ENCODE results near the gene TUFT1. TPM values are rescaled to one million over a fixed set of nuclear protein-coding genes. Genes with fewer than 3 reads are reported as not detected.

Gene TUFT1
- total and polyA plus RNA-seq, 2 of the 13 experiments (the other 11 are each of a cell fraction or from before 2014, with no cell fraction given) = 6.4 to 7.3 TPM

GRCh38 chr1:151546011-151546925, 6.2 kb downstream of the TUFT1 start (continued):
- TF ChIP-seq REXO4 (CRISPR knock-in tag; IDR thresholded peaks at IDR 0.05; ENCODE audit: borderline replicate concordance) (no peak), KLF16 (CRISPR knock-in tag; IDR thresholded peaks at IDR 0.05) (no peak), TEAD2 (CRISPR knock-in tag; IDR thresholded peaks at IDR 0.05) (no peak)

- ATAC-seq (peak; percentile 95), FAIRE-seq (peak; percentile 97), DNase-seq (ENCODE audit: low spot score) (peak; percentile 98)
- H3K4me1 ChIP-seq (ENCODE audit: insufficient read depth, low read length) = peaks cover 54% of the 10 kb centered on the region
- ChIA-PET POLR2A (interaction anchor here (0.7 to 2.7 kb wide), 5 partner anchors 18 to 175 kb away, joined by 3 to 15 read pairs (median 7); partner anchors contain the start of genes SELENBP1 and SNX27), CTCF (ENCODE audit: low intra/inter-chr PET ratio, low total read pairs) (no interaction called here)
- H3K79me2 ChIP-seq (ENCODE audit: insufficient read depth, low read length) = peaks cover 12% of the 10 kb centered on the region
- H3K9me3 ChIP-seq (ENCODE audit: low read length) = no peaks in the 10 kb centered on the region
- no peaks in the 10 kb centered on the region for H3K27me3 ChIP-seq (ENCODE audit: control insufficient read depth in 1 of 2, insufficient read depth in 2 of 2, low read length in 2 of 2)
- H2AFZ ChIP-seq (ENCODE audit: low read length) = no peak overlapping the region
- peak overlapping the region; percentile 63 for H3K9ac ChIP-seq (ENCODE audit: insufficient read depth, low read depth, low read length)
- H3K4me3 ChIP-seq (replicated peaks in 1 of 3; ENCODE audit: insufficient read depth in 1 of 3, low read depth in 2 of 3, low read length in 3 of 3) = peak overlapping the region; percentile 19 to 59 (median 21); a peak in 3 of 6 replicates
- H3K36me3 ChIP-seq (replicated peaks in 1 of 2; ENCODE audit: control insufficient read depth in 1 of 2, insufficient read depth in 2 of 2, low read length in 2 of 2) = no peaks in the 10 kb centered on the region; a peak in 1 of 5 replicates
- in situ Hi-C loops (cut with HindIII; ENCODE audit: extremely low pct_ligation_motif_present, low pct_unique_long_range_greater_than_20kb) = loop anchor here (25.0 kb wide), 1 partner anchor 190 kb away; no protein-coding TSS in a partner anchor
- TSS peak; percentile 33 for BruUV-seq (replicated peaks)
- peak overlapping the region; percentile 87 for H3K4me2 ChIP-seq (ENCODE audit: low read depth, low read length)
- H4K20me1 ChIP-seq (ENCODE audit: insufficient read depth, low read length) = no peaks in the 10 kb centered on the region
- peak overlapping the region; percentile 79 for H3K27ac ChIP-seq (ENCODE audit: extremely low read length, insufficient read depth, low read length)
- intact Hi-C loops (cut with micrococcal nuclease; ENCODE audit: unreplicated experiment) = loop anchor here (2.0 to 10.0 kb wide), 2 partner anchors 17 to 287 kb away; partner anchors contain the start of genes C2CD4D and RORC
- 5% methylated on average over 7 of the region's 7 CpGs for WGBS (ENCODE audit: low lambda C conversion rate)
- peak; percentile 91 for TF ChIP-seq JUN (CRISPR knock-in tag; IDR thresholded peaks at IDR 0.05)
- no peak for TF ChIP-seq NFKB2 (CRISPR knock-in tag; IDR thresholded peaks at IDR 0.05; ENCODE audit: borderline replicate concordance)
- 0 out of 2 replicates have a peak, but pooled peaks have one; percentile 30 for TF ChIP-seq DR1 (CRISPR knock-in tag; IDR thresholded peaks at IDR 0.05)
- TF ChIP-seq ZBED4 (CRISPR knock-in tag; IDR thresholded peaks at IDR 0.05; ENCODE audit: borderline replicate concordance) = peak; percentile 44; the same call in 1 of the 2 replicates
- peak; percentile 93 for TF ChIP-seq MYC (CRISPR knock-in tag; IDR thresholded peaks at IDR 0.05; ENCODE audit: borderline replicate concordance)
- no peak for TF ChIP-seq MZF1 (CRISPR knock-in tag; IDR thresholded peaks at IDR 0.05; ENCODE audit: borderline replicate concordance)
- TF ChIP-seq MLX (CRISPR knock-in tag; IDR thresholded peaks at IDR 0.05) = peak; percentile 82
- no peak for TF ChIP-seq THAP8 (CRISPR knock-in tag; IDR thresholded peaks at IDR 0.05; ENCODE audit: borderline replicate concordance)
- TF ChIP-seq RAD51 (IDR thresholded peaks at IDR 0.05; ENCODE audit: borderline replicate concordance) = no peak
- peak; percentile 90 for TF ChIP-seq ELF3 (CRISPR knock-in tag; IDR thresholded peaks at IDR 0.05)
- TF ChIP-seq LCORL (IDR thresholded peaks at IDR 0.05) = 0 out of 2 replicates have a peak, but pooled peaks have one; percentile 10
- TF ChIP-seq LCORL (CRISPR knock-in tag; IDR thresholded peaks at IDR 0.05) = peak; percentile 96
These were observed 7.2 kb downstream of the TUFT1 start for GRCh38 chr1:151547119-151547899.
